HG03432 (cell line): ENCODE data around the gene PDS5B.
A peak's percentile ranks its signal among the peaks of the same experiment; 100 is the strongest.
"Not testable (repeated sequence)": the region's sequence is repeated elsewhere in the genome, so short reads cannot be mapped to it uniquely, and the experiment has no call there.

Source experiments
- ATAC-seq: cut with Tn5 transposase; IDR thresholded peaks from one replicate; pipeline ENCODE4 v1.9.1; 2021; ENCODE audit warnings: mild to moderate bottlenecking, moderate library complexity; ENCODE audit not compliant: unreplicated experiment

The PDS5B gene

GRCh38 chr13:32586080-32586900 lies at the start of gene PDS5B:
Gene PDS5B, plus strand, starts transcription at chr13:32586452. Its CDS starts 62,321 bp downstream, at chr13:32648773.
- ATAC-seq = peak; percentile 85

- no peak for ATAC-seq
These were observed 48.6 kb upstream of the PDS5B start for GRCh38 chr13:32537580-32538142.

- peak; percentile 82 for ATAC-seq
These were observed 48.1 kb upstream of the PDS5B start for GRCh38 chr13:32538143-32538620.

DNA sequence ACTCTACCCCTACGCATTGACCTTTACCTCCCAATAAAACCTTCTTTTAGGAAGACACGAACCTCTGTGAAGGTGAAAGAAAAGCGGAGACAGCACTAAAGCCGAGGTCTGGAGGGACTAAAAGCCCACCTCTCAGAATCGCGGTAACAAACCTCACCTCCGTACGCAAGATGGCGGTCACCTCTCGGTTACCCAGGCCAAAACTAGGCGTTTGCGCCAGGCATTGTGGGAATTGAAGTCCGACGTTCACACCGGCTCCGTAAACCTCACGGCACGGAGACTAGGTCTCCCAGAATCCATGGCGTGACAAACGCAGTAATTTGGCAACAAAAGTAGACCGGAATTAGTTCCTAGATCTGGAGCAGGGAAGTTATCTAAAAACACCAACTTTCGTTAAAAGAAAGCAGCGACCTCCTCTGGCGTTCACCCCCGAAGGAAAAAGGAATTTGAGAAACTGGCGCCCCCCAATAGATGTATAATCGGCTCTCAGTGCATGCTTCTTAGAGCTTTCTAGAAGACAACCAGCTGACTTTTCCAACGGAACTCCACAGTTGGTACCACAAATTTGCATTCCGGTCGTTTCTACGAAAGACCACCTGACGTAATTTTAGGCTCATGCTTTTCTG lies 47.5 kb upstream of the PDS5B start, which contains the start of gene N4BP2L2:
Gene N4BP2L2, minus strand, starts transcription at position 175 of the 626 bp plus-strand sequence. CDS start 1,768 bp downstream, outside the sequence.
- peak; percentile 96 for ATAC-seq

- ATAC-seq = no peak
These were observed 44.0 kb upstream of the PDS5B start for GRCh38 chr13:32542221-32542620.

- ATAC-seq = no peak
These were observed 41.2 kb upstream of the PDS5B start for GRCh38 chr13:32545083-32545482.

DNA sequence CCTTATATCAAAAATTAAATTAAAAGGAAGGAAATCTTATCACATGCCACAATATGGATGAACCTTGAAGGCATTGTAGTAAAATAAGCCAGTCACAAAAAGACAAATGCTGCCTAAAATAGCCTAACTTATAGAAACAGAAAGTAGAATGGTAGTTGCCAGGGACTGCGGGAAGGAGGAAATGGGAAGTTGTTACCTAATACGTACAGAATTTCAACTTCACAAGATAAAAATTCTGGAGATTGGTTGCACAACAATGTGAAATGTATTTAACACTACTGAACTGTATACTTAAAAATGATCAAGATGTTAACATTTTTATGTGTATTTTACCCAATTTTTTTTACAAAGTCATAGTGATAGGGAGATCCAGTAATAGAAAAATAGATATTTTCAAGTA lies 37.4 kb upstream of the PDS5B start:
- no peak for ATAC-seq

DNA sequence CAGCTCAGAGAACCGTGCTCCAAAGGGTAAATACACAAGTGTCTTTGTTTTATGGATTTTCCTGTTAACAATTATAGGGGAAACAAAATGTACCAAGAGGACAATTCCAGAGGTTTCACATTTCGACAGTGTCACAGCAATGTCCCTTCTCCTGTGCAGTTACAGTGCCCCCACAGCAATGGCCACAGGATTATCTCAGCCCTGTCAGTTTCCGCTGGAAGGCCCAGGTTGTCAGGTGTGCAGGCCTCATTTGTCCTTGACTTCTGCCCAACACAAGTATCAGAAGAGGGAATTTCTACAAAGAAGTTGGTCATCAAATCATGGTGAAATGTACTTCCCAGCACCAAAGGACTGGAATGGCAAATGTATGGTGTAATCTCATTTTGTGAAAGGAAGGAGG lies 36.5 kb upstream of the PDS5B start:
- ATAC-seq = no peak

GRCh38 chr13:32553720-32554119 lies 32.5 kb upstream of the PDS5B start:
- ATAC-seq = no peak

GRCh38 chr13:32555613-32556012 lies 30.6 kb upstream of the PDS5B start:
- ATAC-seq = no peak

- not testable (repeated sequence) for ATAC-seq
These were observed 25.4 kb upstream of the PDS5B start for GRCh38 chr13:32560842-32561241.

DNA sequence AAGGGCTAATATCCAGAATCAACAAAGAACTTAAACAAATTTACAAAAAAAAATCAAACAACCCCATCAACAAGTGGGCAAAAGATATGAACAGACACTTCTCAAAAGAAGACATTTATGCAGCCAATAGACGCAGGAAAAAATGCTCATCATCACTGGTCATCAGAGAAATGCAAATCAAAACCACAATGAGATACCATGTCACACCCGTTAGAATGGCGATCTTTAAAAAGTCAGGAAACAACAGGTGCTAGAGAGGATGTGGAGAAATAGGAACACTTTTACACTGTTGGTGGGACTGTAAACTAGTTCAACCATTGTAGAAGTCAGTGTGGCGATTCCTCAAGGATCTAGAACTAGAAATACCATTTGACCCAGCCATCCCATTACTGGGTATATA lies 10.6 kb upstream of the PDS5B start:
- not testable (repeated sequence) for ATAC-seq

- ATAC-seq = no peak
These were observed 9.2 kb upstream of the PDS5B start for GRCh38 chr13:32577032-32577431.

DNA sequence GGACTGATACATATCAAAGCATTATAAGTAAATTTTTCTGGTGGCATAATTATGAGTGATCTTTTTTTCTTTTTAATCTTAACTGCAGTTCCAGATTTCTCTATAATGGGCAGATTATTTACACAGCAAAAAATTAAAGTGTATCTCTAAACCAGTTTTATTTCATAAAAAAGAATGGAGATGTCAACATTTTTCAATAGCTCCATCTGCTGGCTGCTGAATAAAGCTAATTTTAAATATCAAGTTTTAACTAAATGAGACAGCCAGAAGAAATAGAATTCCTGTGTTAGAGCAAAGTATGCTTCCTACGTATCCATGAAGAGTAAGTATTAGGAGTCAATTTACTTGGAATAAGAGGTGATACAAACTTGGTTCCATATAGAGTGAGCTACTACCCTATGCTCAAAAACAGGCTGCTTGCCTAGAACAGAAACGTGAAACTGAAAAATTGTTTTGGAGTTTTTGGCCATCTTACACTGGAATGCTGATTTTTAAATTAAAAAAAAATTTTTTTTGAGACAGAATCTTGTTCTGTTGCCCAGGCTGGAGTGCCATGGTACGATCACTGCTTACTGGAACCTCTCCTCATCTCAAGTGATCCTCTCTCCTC lies 5.0 kb upstream of the PDS5B start:
- no peak for ATAC-seq

GRCh38 chr13:32582281-32582680 lies 4.0 kb upstream of the PDS5B start:
- ATAC-seq = no peak

GRCh38 chr13:32582991-32583390 lies 3.3 kb upstream of the PDS5B start:
- ATAC-seq = no peak

GRCh38 chr13:32585550-32586079 lies 637 bp upstream of the PDS5B start:
- ATAC-seq = no peak

- peak; percentile 44 for ATAC-seq
These were observed 959 bp downstream of the PDS5B start for GRCh38 chr13:32587011-32587810.

GRCh38 chr13:32587811-32588170 lies 1.5 kb downstream of the PDS5B start:
- ATAC-seq = no peak

DNA sequence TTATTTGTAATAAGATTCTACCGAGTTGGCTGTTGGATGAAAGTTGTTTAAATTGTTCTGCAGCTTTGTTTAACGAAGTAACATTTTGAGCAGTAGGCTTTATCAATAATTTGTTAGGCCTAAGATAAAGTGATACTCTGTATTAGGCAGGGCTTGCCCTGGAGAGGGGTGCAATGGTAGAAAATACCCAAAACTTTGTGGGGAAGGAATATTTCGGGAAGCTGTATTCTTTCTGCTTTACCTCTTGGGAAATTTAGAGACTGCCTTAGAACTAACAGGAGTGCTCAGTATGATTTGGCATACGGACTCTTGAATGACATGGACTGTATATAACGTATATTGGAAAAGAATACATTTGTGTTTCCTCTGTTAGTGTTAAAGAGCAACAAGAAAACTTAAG lies 2.5 kb downstream of the PDS5B start:
- no peak for ATAC-seq
